Skeletal muscle cell (primary cell): ENCODE results near the gene LDB2.
A peak's percentile ranks its signal among the peaks of the same experiment; 100 is the strongest.

Experiments
- DNase-seq: peaks from one replicate; pipeline ENCODE4 v3.0.0-alpha.2; 2010; ENCODE audit warnings: low read depth
- H3K4me3 ChIP-seq: 2 replicates; pipeline ENCODE4 v1.5.1; 2011; ENCODE audit warnings: low read depth, mild to moderate bottlenecking, control low read depth, low read length, moderate library complexity

LDB2 gene

DNA sequence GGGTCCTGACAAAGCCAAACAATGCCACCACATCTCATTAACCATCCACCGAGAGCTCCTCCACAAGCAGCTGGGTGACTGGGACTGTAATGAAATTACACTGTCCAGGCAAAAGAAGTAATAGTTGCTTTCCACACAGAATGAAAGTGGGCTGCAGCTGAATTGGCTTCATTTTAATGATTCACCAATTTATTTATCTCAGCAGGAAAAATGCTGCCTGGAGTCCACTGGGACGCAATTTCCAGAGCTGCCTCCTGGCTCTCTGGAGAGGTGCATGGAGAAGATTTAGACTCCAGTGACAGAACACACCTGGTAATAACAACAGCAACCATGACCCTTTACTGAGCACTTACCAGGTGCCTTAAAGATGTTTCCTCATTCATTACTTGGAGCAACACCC lies 226.7 kb downstream of the LDB2 start:
- no peak overlapping the region for H3K4me3 ChIP-seq
- DNase-seq: no peak

DNA sequence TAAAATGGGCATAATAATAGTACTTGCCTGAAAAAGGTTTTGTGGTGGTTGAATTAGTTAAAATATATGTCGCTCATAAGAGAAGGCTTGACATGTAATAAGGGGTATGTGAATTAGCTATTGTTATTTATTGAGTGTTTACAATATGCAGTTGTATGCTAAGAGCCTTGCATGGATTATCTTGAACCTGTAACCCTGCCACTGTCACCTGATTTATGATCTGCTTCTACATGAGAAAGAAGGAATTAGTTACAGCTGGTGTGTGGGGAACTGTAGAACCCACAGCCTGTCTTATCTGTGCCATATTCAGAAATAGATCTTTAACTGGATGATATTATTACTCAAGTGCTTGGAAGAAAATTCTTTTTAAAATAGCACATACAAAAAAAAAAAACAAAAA lies 227.7 kb downstream of the LDB2 start:
- no peak overlapping the region for H3K4me3 ChIP-seq
- no peak for DNase-seq

DNA sequence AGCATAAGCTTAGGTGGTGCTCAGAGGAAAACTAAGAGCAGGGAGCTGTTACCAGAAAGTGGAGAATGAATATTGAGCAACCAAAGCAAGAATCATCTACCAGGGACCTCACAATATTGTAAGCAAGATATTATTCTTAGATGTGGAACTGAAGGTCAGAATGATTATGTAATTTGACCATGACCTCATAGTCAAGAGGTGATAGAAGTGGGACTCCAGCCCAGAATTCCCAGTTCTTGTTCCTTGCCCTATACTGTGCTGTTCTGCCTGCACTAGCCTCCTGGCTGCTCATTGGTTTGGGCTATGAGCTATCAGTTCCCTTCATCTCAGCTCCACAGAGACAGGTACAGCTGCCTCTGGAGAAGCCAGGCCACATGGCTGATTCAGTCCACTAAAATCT lies 229.4 kb downstream of the LDB2 start:
- DNase-seq: no peak
- no peak overlapping the region for H3K4me3 ChIP-seq

DNA sequence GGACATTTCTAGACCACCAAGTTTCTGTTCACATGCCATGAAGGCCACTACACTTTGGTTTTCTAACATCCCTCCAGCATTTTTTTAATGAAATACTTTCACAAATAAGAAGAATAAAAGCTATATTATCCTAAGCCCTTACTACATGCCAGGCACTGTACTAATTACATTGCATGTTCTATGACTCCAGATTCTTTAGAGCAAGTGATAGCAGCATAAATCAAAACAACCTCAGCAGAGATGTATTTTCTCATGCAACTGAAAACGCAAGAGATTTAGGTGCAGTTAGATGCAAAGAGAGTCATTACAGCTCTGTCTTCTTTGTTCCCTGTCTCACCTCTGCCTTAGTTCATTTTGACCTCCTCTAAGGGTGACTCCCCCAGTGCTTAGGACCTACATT lies 230.0 kb downstream of the LDB2 start:
- no peak for DNase-seq
- no peak overlapping the region for H3K4me3 ChIP-seq

DNA sequence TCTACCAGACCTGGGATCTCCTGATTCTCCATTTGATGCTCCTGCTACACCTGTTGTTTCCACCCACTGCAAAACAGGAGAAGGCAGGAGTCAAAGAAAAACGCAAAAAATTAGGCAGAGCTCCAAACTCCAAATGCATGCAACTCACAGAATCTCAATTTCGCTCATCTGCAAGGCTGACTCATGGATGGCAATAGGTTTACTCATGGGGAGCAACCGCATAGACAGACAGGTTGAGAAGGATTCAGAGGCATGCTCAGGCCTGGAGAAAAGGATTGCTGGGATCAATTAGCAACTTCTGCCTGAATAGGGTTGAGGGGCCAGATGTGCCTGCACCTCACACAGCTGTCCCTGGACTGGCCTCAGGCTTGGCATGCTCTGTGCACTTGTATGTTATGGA lies 231.0 kb downstream of the LDB2 start:
- DNase-seq: peak; percentile 67
- H3K4me3 ChIP-seq: no peak overlapping the region

DNA sequence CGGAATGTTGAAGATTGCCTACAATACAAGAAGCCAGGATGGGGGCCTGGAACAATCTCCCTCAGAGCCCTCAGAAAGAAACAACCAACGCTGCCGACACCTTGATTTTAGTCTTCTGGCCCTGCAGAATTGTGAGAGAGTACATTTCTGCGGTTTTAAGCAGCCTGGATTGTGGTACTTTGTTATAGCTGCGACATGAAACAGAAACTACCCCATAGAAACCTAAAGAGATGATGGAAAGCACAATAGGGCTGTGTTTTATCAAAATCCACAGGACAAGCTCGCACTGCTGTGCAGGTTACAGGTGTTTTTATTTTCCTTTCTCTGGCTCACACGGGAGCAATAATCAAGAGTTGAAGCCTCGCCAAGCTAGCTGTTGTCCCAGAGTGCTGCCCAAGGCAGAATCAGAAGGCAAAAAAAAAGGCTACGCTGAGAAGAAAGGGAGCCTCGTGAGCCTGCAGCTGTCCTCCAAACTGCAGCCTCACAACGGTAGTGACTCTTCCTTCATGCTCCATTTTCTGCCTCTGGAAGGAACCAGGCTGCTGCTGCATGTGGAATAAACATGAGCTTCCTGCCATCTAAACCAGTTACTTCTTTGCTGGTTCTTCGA lies 232.4 kb downstream of the LDB2 start:
- H3K4me3 ChIP-seq: no peak overlapping the region
- no peak for DNase-seq

DNA sequence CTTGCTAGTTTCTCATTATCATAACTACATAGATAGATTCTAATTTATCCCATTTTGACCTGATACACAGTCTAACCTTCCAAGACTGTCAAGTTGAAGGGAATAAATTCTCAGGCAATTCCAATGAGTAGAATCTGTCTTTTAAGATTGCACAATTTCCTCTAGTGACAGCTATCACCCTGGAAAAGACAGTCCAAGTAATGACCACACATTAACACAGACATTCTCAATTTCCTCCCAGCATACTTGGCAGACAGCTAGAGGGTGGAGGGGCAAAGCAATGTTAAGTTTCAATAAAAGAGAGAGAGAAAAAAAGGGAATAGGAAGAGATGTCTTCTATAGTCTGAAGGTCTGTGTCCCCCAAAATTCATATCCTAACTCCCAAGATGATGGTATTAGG lies 234.7 kb downstream of the LDB2 start:
- no peak overlapping the region for H3K4me3 ChIP-seq
- no peak for DNase-seq

DNA sequence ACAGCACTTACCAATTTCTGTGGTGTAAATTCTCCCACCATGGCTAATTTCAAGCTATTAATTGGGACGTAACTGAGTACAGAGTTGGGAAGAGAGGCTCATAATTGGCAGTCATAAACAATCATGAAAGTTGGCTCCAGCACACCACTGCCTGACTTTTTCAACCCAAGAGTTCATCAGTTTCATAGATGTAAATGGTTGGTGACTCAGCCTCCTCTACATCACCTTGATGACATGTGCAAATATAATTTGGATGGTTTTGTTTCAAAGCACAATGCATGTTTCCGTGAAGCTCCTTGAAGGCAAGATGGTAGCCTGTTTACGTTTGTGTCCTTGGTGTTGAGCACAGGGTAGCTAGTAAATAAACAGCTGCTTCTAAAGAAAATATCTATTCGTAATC lies 235.1 kb downstream of the LDB2 start:
- H3K4me3 ChIP-seq: no peak overlapping the region
- no peak for DNase-seq

DNA sequence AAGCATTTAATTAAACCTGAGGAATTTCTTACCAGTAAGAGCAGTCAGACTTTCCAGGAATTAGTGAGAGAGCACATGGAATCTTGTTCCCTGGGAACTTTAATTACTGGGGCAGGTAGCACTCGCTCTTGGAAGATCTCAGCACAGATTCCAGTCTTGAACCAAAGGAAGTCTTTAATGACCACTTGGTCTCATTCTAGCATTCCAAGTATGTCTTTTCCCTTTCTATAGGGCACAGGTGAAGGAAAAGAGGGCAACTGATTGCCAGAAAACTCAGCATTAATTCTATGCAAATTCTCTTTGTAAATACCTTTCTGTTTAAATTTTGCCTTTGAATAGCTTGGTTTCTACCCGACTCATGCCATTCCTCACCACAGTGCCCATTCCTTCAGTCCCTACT lies 236.6 kb downstream of the LDB2 start:
- no peak for DNase-seq
- H3K4me3 ChIP-seq: no peak overlapping the region

DNA sequence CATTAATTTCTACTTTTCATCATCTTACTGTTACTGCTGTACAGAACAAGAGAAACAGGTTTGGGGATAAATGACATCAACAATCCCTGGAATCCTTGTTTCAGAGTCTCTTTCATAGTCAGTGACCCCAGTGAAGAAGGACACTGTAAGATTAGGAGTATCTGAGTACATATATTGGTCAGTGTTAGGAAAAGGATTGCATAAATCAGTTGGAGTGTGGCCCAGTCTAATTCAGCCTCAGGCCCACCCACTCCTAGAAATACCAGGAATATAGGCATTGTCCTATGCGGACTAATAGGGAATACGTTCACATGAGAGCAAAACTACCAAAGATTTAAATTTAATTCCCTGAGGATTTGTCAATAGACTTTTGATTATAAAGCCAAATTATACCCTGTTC lies 237.8 kb downstream of the LDB2 start:
- no peak overlapping the region for H3K4me3 ChIP-seq
- no peak for DNase-seq

DNA sequence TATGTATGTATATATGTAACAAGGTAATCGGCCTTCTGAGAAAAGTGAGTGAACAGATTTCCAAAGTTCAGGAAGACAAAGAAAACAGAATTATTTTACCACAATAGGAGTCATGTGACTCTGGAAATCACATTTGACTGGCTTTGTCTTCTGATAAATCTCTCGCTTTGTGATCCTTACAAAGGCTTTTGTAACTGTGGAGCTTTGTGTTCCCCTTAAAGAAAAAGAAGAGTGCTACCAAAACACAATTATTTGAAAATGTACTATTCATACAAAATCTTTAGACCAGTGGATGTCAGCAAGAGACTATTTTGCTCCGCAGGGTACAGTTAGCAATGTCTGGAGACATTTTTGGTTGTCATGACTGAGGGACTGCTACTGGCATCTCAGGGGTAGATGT lies 238.8 kb downstream of the LDB2 start:
- no peak overlapping the region for H3K4me3 ChIP-seq
- DNase-seq: no peak

DNA sequence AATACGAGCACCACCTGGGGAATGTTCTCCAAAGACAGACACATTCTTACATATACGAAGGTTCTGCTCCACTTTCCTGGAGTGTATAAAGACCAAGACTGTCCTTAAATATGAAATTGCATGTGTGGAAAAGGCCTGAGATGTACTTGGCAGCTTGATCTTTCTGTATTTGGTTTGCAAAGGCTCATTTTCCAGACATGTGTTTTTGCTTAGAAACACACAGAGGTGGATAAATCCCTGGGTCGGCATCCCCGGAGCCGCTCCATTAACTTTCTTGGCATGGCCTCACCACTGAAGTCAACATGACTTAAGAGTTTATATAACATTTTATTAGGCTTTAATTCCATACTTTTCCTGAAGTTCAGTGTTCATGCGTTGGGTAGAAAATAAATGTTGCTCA lies 239.4 kb downstream of the LDB2 start:
- DNase-seq: no peak
- no peak overlapping the region for H3K4me3 ChIP-seq

DNA sequence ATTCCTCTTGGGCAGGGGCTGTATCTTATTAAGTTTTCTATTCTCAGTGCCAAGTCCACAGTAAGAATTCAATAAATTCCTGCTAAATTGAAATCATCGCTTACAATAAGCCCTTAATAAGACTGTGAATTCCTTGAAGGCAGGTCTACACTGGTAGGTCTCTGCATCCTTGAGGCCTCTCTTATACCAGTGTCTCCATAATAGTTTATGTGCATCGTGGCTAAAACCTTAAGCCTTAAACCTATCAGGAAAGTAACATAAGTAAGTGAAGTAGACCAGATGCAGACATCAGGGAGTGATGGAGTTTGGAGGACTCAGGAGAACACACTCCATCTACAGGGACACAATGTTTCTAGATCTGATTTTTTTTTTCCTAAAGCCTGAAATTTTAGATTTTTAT lies 240.3 kb downstream of the LDB2 start:
- no peak overlapping the region for H3K4me3 ChIP-seq
- DNase-seq: no peak

DNA sequence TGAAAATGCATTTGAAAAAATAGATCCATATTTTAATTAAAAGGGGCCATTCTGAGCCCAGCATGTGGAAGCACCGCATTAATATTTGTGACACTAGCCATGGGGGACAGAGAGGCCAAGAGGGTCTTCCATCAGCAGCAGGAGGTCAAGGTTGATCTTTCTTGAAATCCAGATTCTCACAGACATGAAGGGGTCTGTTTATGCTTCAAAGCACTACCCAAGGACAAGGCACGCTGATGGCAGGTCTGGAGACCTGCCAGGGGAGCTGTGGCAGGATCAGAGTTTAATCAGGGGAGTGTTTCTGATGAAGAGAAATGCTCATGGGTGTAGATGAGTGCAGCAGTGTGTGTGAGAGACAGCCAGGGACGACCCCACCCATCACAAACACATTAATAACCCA lies 243.3 kb downstream of the LDB2 start:
- H3K4me3 ChIP-seq: no peak overlapping the region
- DNase-seq: no peak

DNA sequence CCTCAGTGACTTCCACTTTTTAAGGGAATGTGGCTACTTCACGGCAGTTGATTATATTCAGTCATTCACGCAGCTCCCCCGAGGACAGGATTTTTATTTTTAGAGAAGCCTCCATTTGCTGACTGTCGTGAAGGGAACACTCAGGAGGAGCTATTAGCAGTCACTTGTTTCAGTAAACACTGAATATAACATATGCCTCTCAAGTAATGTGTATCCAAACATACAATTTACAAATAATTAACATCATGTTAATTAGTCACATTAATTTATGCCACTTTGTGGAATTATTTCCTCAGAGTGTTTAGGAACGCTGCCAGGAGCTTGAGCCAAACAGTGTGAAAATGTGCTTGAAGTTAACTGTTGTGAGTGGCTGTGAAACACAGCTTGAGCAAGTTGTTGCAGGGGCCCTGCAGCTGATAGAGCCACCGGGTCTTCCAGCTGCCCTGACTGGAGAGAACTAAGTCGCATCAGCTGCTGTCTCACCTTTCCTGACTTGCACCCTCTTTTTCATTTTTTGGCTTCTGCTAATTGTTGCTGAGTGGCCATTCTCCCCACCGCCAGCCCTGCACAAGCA lies 245.6 kb downstream of the LDB2 start:
- DNase-seq: no peak
- no peak overlapping the region for H3K4me3 ChIP-seq

DNA sequence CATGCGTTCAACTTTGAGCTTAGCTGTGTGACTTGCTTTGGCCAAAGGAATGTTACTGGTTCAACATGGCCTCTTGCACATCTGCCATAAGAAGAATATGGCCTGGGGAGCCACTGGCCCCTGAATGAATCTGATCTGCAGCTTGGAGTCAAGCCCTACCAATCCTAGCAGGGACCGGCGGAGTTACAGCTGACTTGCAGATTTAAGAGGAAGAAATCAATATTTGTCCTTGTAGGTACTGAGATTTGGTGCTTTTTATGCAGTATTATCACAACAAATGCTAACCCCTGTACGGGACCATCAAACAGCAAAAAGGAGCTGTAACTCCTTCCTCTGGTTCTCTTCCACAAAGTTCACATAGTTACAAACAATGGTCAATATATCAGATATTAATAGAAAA lies 252.0 kb downstream of the LDB2 start:
- no peak overlapping the region for H3K4me3 ChIP-seq
- no peak for DNase-seq

DNA sequence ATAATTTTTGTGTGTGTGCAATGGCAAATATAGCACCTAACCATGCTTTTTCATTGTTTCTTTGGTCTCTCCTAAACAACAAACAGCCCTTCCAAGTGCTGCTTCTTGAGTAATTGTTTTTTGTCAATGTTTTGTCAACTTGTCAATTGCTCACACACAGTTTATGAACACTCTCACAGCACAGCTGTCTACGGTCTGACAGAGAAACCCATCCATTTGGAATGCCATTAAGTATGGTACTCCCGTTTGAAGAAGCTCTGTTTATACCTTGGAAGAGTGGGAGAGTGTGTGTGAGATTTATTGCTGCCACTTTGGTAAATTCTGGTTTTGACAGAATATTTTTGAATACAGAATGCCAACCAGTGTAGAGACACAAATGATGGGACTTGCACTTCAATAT lies 254.6 kb downstream of the LDB2 start:
- no peak overlapping the region for H3K4me3 ChIP-seq
- no peak for DNase-seq

DNA sequence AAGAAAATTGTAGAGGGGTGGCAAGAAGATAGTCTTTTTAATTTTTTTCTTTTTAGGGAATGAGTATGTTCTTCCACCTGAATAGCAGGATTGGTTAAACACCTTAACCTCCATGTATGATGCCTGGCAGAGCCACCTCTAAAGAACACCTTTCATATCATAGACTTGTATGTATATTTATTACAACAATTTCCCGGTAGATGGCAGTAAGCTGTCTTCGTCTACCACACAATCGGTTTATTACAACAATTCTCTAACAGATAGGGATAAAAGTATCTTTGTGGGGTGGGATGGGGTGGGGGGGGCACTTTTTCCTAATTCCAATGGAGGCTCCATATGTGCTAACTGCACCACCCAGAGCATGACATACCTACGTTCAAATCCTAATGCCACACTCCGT lies 255.5 kb downstream of the LDB2 start:
- no peak for DNase-seq
- H3K4me3 ChIP-seq: no peak overlapping the region

DNA sequence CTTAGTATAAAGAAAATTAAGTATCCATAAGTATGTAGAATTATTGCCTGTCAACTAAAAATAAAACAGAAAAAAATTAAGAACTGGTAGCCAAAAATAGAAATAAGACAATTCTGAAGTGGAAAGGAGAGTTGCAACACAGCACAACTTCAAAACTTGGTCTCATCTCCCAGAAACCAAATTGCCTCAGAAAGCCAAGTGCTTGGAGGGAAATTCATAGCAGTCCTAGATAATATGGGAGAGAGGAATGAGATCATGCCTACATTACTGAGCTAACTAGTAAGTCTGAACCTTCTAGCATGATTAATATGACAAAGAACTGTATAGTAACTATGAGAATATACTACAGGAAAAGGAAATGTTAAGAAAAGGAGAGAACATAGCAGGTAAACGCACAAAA lies 256.5 kb downstream of the LDB2 start:
- DNase-seq: no peak
- H3K4me3 ChIP-seq: no peak overlapping the region

DNA sequence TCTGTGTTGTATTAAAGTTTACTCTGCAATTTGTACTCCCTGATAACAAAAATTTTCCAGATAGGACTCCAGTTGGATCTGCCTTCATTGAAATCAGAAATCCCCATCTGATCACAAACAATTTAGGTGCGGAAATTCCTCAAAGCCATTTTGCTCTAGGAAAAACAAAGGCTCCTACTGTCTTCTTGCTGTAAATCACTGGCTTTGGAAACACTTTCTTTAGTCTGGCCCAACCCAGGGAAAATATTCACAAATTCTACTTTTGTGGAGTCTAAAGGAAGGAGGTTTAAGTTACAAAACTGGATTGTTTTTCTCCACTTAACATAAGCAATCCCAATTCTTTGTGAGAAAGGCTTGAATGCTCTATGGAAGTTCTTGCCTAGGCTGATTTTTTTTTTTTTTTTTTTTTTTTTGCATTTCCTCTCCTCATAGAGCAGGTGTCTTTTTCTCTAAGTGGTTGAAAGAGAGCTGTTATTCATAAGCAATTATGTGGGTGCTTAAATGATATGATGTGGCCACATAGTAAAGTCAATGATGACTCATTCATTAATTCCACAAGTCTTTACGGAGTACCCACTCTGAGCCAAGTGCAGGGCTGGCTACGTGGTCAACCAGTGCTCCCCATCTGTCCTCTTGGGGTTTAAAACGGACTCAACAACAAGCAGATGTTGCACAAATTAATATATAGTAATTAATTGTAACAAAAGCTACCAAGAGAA lies 261.4 kb downstream of the LDB2 start:
- H3K4me3 ChIP-seq: no peak overlapping the region
- no peak for DNase-seq

DNA sequence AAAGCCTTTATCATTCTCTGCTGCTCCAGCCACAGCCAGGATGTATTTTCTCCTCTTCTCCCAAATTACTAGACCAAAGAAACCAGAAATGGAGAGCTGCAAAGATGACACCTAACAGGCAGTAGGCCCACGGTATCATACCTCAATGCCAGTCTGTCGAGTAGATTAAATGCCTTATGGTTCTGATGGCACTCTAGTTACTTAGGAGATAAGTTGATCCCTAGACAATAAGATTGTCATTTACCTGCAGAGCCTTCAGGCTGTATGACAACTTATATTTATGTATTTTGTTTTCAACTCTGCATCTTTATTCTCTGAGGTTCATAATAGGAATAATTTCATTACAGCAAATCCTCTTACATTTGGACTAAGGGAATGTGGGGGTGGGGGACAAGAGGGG lies 262.1 kb downstream of the LDB2 start:
- H3K4me3 ChIP-seq: no peak overlapping the region
- DNase-seq: no peak
